Measurements from ENCODE around the gene SSU72.

GRCh38 chr1:1545946-1546737, 28.5 kb downstream of the SSU72 start:
- TF ChIP-seq EZH2 (IDR thresholded peaks at IDR 0.05) = no peak
- no peak for TF ChIP-seq CTCF (IDR thresholded peaks at IDR 0.05)
- TF ChIP-seq EZH2phosphoT487 (IDR thresholded peaks at IDR 0.05) = no peak

All from neural progenitor cell (in vitro differentiated cells).